ENCODE data around the gene RTP3. TPM values are rescaled to one million over a fixed set of nuclear protein-coding genes. Genes with fewer than 3 reads are reported as not detected.
"Not testable (repeated sequence)": the region's sequence is repeated elsewhere in the genome, so short reads cannot be mapped to it uniquely, and the experiment has no call there.

The RTP3 gene
- total RNA-seq, 1 donor from 2014 or later, result not detected

DNA sequence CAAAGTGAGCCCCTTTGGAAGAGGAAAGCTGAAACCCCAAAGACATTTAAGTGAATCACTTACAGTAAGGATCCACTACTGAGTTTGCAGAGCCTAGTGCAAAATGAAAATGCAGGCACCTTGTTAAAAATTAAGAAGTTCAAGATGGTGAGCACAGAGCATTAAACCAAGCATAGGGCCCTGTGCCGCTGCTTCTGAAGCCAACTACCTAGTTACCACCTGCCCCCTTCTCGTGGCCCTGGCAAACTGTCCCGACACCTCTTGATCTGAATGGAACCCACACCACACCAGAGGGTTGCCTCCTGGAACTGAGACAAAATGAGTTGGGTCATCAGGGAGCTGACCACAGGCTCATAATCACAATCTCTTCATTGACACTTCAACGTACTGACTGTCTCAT, 42.8 kb downstream of the RTP3 start:
- intact Hi-C loops (cut with DNase I), result no loop called here
- DNase-seq (ENCODE audit: low spot score), result no peak

DNA sequence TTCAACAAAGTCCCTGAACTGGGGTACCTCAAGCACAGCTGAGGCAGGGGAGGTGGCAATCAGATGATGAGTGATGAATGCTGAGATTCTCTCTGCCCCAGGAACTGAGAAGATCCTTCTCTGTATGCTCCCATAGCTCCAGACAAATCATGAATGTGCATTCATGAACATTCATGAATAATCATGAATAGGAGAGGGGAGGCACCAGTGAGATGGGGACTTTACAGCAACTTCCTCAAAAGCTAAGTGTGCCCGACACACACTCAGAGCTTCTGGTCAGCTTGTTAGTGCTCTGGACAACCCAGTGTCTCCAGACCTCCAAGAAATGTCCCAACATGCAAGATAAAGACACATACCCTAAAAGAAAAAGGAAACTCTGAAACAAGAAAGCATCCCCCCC, 44.1 kb downstream of the RTP3 start:
- intact Hi-C loops (cut with DNase I), result no loop called here
- DNase-seq (ENCODE audit: low spot score), result no peak

DNA sequence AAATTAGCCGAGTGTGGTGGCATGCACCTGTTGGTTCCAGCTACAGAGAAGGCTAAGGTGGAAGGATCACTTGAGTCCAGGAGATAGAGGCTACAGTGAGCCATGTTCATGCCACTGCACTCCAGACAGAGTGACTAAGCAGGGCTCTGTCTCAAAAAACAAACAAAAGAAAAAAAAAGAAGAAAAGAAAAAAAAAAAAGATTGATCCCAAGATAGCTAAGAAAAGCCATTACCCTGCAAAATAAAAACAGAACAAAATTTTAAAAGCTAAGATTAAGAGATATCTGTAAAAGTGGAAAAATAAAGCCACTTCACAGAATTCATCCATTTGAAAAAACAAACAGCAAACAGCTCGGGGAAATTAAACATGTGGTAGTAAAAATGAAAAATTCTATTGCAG, 44.6 kb downstream of the RTP3 start:
- DNase-seq (ENCODE audit: low spot score), result no peak
- intact Hi-C loops (cut with DNase I), result no loop called here

DNA sequence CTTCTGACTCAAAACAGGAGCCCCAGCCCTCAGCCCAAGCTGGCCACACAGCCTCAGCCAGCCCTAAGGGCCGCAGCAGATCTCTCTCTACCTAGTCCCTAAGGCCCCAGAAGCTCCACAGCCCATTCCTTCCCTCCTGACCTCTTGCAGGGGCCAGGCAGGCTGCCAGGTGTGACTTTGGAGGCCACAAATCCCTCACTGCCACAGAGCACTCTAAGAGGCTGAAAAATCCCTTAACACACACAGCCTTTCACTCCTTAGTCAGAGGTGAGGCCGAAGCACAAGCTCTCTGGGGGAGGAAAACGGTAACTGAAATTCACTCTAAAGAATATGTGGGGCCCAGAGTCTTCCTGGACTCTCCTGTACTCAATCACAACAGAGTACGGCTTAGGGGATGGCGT, 45.0 kb downstream of the RTP3 start:
- no peak for DNase-seq (ENCODE audit: low spot score)
- intact Hi-C loops (cut with DNase I), result no loop called here

DNA sequence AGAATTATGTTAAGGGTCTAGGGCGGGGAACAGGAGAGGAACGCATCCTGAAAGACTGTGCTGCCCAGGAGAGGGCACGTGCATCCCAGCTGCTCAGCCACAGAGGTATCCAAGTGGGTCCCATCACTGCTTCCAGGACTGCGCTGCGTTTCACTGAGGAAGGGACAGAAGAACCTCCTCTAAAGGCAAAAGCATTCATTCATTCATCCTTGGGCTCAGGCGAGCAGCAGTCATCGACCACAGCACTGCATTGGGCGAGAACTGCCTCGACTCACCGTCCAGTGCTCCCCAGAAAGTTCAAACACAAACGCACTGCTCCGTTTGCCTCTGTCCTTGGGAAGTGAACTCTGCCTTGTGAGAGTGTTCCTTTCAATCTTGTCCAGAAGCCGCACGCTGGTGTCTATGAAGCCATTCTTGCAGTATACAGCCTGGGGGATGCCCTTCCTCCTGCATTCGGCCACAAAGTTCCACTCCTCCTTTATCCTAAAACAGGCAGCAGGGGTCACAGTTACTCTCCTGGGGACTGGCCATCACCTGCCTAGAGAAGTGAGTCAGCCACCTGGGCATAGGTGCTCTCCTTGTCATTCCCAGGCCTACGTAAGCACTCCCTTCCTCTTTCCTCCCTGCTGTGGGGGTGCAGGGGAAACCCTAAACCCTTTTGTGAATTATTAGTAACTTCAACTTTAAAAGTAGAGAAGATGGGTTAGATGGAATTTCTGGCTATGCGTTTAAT, 47.2 kb downstream of the RTP3 start:
- intact Hi-C loops (cut with DNase I), result no loop called here
- no peak for DNase-seq (ENCODE audit: low spot score)

DNA sequence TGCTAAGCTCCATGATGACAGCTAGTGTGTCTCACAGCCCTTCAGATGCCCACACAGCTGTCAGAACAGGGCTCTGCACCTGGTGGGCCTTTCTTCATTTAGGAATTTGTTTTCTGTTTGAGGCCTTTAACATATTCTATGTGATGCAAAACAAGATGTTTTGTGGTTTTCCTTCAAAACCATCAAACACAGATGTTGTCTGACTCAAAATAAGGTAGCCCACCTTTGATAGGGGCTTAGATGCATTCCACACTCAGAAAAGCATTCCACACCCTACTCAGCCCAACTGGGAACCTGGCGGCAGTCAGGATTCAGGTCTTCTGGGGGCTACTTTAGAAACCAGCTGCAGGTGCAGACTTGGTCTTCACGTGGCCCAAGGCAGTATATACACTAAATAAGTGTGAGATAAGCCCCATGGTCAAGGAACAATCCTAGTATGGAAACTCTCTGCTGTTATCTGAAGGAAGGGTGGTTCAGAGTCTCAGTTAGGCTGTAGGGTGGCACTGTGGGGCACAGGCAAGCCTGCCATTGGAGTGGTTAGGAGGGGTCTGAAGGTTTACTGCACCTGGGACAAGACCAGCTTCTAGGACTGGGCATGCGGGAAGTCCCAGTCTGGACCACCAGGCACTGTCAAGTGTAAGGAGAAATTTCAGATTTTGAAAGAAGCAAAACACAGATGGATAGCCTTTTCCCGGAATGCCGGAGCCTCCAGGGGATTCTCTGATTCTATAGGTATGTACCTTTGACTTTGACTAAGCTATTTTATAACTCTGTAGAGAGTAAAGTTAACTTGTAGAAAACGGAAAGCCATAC, 48.2 kb downstream of the RTP3 start:
- intact Hi-C loops (cut with DNase I), result no loop called here
- no peak for DNase-seq (ENCODE audit: low spot score)

DNA sequence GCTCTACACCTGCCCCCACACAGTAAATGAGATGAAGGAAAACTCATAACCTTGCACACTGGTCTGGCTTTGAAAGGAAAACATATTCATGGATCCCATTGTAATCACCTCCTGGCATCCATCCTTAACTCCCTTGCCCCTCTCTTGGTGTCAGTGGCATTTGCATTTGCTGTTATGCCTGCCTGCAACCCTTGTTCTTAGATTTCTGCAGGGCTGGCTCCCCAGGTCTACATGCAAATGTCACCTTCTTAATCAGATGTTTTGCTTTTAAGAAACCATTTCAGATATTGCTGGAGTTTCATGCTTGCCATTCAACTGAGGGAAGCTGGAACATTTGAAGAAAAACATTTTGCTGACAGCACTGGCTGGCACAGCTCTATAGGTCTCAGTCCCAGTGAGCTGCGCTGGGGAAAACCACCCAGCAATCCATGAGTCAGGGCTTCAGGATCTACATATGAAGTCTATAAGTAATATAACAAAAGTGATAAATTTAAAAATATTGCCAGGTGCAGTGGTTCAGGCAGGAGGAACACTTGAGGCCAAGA, 49.2 kb downstream of the RTP3 start:
- intact Hi-C loops (cut with DNase I), result no loop called here
- no peak for DNase-seq (ENCODE audit: low spot score)

DNA sequence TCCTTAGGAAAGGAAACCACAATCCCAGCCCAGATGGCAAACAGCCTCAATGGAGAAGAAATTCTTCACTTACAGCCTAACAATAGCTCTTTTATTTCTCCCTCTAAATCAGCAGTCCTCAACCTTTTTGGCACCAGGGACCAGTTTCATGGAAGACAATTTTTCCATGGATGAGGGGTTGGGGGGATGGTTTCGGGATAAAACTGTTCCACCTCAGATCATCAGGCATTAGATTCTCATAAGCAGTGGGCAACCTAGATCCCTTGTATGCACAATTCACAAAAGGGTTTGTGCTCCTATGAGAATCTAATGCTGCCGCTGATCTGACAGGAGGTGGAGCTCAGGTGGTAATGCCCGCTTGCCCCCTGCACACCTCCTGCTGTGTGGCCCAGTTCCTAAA, 50.8 kb downstream of the RTP3 start:
- DNase-seq (ENCODE audit: low spot score); intact Hi-C loops (cut with DNase I): not testable (repeated sequence)

DNA sequence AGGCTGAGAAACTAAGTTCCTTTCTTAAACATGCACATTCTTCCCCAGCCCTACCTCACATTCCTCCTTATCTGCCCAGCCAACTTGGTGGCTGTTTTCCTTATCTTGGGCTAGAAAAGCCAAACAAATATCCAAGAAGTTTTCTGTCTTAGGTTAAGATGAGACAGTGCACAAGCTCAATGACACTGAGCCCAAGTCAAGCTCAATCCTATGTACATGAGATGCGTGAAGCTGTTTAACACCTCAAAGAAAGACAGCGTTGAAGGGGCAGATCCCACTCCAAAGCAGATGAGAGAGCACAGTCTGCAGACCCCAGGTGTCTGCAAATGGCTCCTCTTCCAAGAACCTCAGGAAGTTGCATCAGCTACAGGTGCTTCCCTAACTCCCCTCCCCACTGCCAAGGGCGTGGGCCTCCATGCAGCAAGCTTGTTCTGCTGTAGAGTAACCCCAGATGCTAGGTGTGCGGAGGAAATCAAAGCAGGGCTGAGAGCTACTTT, 51.7 kb downstream of the RTP3 start:
- intact Hi-C loops (cut with DNase I), result no loop called here
- no peak for DNase-seq (ENCODE audit: low spot score)

DNA sequence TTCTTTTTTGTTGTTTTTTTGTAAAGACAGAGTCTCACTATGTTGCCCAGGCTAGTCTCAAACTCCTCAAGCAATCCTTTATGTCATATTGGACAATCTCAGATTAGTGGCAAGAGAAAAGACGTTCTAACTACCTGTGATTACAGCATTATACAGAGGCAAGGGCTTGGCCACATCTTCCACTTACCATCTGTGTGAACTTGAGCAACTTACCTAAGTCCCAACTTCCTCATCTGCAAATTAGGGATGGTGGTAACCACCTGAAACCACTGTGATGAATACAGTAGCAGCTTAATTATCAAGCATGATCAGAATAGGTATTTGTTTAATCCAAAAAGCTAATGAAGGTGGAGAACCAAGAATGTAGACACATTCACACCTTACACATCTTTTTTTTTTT, 52.2 kb downstream of the RTP3 start:
- DNase-seq (ENCODE audit: low spot score), result no peak
- intact Hi-C loops (cut with DNase I), result no loop called here

Other genes starting within 250 kb of the RTP3 start
- 1.3 TPM for gene CCR2, start 143.9 kb upstream of the RTP3 start, total RNA-seq
- gene CCR5, start 127.0 kb upstream of the RTP3 start, total RNA-seq, result 0.81 TPM
- 1.3 TPM for gene CCRL2, start 90.7 kb upstream of the RTP3 start, total RNA-seq
- 5.4 TPM for gene LTF, start 33.1 kb upstream of the RTP3 start, total RNA-seq
- 70.6 TPM for gene LRRC2, start 68.3 kb downstream of the RTP3 start, total RNA-seq
- not detected for gene FAM240A, start 114.5 kb downstream of the RTP3 start, total RNA-seq
- gene ALS2CL, start 195.7 kb downstream of the RTP3 start, total RNA-seq, result 32.5 TPM
- gene TMIE, start 203.4 kb downstream of the RTP3 start, total RNA-seq, result 0.51 TPM
- gene PRSS50, start 219.9 kb downstream of the RTP3 start, total RNA-seq, result 0.78 TPM

All from cardiac septum (tissue), 1 donor.